Measurements from ENCODE around the gene SLC9A1.
A peak's percentile ranks its signal among the peaks of the same experiment; 100 is the strongest.

Gene SLC9A1

GRCh38 chr1:27150183-27150582 is 4.7 kb downstream of the SLC9A1 start:
- DNase-seq, result no peak

GRCh38 chr1:27149762-27150113 is 5.2 kb downstream of the SLC9A1 start:
- no peak for DNase-seq

DNA sequence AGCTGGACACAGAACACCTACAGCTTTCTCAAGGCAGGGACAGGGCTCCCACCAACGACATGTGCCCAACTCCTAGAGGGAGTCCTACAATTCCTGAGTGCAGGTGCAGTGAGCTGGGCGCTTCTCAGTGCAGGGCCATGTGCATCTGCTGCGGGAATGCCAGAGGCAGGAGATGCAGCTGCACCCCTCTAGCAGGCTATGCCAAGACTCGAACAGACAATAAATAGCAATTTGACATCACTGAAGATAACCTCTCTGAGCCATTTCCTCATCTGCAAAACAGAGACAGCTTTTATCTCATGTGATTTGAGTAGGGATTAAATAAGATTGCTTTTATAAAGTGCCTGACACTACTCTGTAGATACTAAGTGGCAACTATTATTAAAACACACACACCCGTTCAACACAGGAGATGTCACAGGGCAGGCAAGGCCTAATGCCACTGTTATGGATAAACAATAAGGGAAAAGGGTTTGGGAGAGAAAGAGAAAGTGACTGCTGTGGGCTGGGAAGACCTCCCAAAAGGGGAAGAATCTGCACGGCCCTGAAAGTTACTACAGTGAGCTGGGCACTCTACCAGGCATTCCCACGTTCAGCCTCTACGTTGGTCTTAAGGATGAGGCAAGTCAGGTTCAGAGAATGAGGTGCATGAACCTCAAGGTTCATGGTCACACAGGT is 5.7 kb downstream of the SLC9A1 start:
- no peak for DNase-seq

GRCh38 chr1:27148591-27148990 is 6.3 kb downstream of the SLC9A1 start:
- no peak for DNase-seq

- DNase-seq, result no peak
These were observed 6.9 kb downstream of the SLC9A1 start for GRCh38 chr1:27147842-27148518.

DNA sequence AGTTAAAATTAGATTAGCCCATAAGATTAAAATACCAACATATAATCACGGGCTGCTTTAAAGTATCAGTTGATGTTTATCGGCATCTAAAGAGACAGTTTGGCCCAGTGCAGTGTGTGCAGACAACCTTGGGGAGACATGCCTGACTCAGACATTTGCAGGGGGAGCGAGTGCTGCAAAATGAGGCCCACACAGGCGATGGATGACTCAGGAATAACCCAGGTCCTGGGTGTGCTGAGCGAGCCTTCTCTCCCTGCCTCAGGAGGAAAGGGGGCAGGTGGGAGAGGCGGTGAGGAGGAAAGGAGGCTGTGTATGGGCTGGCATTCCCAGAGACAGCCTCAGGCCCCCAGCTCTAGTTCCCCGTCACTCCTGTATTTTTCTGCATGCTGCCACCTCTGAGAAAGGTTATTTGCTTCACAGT is 9.0 kb downstream of the SLC9A1 start:
- no peak for DNase-seq

DNA sequence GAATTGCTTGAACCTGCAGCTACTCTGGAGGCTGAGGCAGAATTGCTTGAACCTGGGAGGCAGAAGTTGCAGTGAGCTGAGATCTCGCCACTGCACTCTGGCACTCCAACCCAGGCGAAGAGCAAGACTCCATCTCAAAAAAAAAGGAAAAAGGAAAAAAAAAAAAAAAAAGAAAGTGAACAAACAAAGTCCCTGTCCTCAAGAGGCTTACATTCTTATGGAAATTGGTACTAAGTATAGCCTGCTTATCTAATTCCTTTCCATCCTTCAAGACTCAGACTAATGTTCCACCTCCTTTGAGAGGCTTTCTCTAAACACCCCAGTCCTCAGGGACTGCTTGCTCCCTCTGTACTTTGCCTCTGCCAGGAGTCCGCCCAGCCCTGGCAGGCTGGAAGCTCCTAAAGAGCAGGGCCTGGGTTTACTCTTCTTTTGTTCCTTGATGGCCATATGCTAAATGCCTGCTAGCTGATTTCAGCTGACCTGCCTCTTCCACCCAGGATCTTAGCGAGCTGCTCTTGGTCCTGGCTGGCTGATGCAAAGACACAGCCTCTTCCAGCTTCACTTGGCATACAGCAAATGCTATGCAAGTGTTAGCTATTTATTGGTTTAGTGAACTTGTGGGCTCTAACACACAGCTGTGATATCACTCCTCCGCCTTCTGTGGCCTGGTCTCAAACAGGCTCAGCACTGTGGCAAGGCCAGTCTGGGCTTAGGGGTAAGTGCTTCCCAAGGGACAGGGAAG is 9.8 kb downstream of the SLC9A1 start:
- DNase-seq, result peak; percentile 37

DNA sequence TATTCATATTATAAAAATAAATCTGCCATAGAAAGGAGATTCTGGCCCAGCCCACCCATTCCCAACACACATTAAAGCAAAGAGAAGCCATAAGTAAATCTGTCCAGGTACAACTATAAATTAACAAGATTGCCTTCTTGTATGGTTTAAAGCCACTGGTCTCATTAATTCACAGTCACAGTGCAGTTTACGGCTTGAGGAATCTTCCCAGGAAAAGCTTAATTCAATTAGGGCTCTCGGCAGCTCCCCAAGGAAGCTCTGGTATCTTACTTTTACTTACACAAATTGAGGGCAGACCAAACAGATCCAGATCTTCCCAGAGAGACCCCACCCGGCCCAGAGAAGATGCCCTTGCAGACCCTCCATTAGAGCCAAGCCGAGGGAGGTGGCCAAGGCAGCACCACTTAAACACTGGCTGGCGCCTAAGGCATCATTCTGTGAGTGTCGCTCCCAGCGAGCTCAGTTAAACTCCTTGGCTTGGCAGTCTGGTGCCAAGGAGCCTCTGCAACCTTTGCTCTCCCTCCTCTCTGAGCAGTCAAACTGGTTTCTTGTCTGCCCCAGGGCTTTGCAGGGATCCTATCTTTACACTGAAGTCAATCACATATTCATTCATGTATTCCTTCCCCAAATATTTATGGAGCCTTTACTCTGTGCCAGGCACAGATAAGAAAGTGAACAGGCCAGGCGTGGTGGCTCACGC is 10.7 kb downstream of the SLC9A1 start:
- DNase-seq, result no peak

DNA sequence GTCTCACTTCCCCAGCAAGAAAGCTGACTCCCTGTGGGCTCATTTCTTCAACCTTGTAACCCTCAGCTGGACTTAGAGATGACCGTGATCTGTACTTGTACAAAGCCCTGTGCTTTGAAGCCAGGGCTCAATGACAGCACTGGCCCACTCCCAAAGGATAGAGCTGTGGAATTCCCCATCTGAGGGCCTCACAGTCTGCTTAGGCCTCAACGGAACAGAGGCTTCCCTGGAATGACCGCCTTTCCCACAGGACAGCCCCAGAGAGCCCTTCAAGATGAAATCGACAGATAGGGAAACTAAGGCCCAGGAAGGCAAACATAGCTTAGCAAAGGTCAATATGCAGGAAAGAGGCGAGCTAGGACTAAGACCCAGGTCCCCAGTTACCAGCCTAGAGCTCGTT is 11.5 kb downstream of the SLC9A1 start:
- no peak for DNase-seq

DNA sequence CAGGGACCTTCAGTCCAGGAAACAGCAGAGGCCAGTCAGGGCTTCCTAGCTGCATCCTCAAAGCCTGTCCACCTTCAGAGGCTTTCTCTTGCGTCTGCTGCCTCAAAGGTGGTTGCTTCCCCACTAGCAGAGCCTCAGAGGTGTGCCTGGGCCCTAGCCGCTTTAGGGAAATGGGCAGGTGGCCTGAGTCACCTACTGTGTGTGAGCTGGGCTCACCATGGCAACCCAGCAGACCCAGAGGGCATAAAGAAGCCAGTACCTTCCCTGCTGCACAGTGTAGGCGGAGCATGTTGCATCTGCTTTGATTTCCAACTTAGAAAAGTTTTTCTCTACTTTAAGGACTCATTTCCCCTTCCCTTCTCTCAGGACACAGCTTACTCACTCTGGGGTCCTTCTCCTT is 12.5 kb downstream of the SLC9A1 start:
- DNase-seq, result no peak

GRCh38 chr1:27141266-27142003 is 13.5 kb downstream of the SLC9A1 start:
- DNase-seq, result no peak

GRCh38 chr1:27139980-27140379 is 14.9 kb downstream of the SLC9A1 start:
- no peak for DNase-seq

DNA sequence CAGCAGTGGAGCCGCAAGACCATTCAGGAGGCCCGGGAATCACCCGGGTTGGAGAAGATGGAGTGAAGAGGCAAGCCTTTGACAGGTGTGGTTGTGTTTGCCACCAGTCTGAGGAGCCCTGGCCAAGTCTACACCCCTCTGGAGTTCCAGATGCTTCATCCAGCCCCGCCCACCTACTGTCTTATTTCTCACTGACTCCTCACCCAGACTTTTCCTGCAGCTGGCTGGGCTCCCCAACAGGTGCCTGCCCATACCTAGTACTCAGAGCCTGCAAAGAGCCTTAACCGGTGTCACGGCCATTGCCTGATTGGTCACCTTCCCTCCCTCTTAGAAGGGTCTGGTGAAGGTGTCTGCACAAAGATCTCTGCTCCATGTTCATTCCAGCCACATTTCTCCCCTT is 16.0 kb downstream of the SLC9A1 start:
- DNase-seq, result no peak

- DNase-seq, result no peak
These were observed 16.6 kb downstream of the SLC9A1 start for GRCh38 chr1:27138368-27138767.

DNA sequence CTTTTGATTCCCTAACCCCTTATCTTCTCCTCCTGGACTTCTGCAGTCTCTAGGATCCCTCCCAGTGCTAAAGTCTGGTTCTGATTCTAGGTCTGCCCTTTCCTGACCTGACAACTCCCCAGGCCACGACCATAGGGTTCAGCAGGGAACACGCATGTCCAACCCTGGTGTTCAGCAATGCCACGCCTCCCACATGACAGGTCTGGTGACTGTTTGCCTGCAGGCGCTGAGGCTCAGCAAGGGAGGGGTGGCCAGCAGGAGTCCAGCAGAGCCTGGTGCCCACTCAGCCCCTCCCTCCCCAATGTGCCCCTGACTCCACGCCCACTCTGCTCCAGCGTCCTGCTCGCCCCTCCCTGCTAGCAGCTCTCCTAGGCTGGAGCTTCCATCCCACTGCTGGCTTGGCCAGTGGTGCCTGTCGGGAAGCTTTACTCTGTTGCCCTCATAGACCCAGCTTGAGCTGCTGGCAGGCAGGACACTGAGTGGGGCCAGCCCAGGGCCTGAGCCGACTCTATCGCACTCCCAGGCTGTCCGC is 17.3 kb downstream of the SLC9A1 start:
- DNase-seq, result no peak

- DNase-seq, result peak; percentile 79
These were observed 17.9 kb downstream of the SLC9A1 start for GRCh38 chr1:27136998-27137542.

DNA sequence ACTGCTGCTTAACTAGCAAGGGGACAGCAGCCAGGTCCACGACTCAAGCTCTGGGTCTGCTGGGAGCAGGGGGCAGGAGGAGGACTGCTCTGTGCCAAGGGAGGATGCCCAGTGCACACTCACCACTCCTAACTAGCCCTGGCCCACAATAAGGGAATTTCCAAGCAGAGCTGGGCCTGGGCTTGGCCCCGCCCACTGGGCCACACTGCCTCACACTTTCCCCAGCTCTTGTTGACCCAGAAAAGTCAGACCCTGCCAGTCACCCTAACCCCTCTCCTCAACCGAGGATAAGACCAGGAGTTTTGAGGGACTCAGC is 18.7 kb downstream of the SLC9A1 start:
- no peak for DNase-seq

DNA sequence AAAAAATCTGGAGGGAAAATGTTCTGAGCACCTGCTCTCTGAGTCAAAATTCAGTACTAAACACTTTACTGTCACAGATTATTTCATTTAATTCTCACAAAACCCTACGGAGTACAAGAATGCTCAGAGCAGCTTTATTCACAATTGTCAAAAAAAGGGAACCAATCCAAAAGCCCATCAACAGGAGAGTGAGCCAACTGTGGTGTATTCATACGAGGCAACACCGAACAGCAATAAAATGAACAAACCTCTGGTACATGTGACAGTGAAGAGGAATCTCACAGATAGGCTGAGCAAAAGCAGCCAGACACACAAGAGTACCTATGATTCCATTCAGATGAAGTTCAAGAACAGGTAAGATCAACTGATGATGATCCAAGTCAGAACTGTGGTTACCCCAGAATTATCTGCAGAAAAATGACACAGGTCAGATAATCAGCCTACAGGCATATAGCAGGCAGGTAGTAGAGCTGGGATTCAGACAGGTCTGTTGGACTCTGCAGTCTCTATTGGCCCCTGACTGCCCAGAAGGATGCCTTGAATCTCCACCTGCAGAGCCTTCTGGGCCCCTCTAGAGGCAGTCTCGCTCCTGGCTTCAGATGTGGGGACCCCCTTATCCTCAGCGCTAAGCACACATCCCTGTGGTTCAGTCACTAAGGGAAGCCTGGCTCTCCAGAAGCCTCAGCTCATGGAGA is 19.2 kb downstream of the SLC9A1 start:
- DNase-seq, result no peak

- no peak for DNase-seq
These were observed 20.9 kb downstream of the SLC9A1 start for GRCh38 chr1:27133991-27134390.

DNA sequence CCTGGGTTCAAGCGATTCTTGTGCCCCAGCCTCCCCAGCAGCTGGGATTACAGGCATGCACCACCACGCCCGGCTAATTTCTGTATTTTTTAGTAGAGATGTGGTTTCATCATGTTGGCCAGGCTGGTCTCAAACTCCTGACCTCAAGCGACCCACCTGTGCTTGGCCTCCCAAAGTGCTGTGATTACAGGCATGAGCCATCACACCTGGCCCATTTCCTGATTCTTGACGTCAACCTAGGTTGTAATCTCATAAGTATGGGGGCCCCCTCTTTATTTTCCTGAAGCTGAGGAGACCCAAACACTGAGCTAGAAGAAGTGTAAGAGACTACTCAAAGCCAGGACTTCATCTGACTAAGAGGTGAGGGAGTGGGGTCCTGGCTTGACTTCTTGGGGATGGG is 21.8 kb downstream of the SLC9A1 start:
- no peak for DNase-seq

- no peak for DNase-seq
These were observed 22.3 kb downstream of the SLC9A1 start for GRCh38 chr1:27132624-27133023.

- no peak for DNase-seq
These were observed 22.8 kb downstream of the SLC9A1 start for GRCh38 chr1:27132147-27132546.
